Activated CD4-positive, alpha-beta T cell treated with anti-CD3 and anti-CD28 coated beads, Interleukin-2, amount 50 U/mL, for 4 hours (primary cell): ENCODE measurements around the gene C21orf58.

Source experiments
- DNase-seq, 2 experiments: peaks; one replicate each; pipeline ENCODE4 v3.0.0-alpha.2; 2020

C21orf58 gene

DNA sequence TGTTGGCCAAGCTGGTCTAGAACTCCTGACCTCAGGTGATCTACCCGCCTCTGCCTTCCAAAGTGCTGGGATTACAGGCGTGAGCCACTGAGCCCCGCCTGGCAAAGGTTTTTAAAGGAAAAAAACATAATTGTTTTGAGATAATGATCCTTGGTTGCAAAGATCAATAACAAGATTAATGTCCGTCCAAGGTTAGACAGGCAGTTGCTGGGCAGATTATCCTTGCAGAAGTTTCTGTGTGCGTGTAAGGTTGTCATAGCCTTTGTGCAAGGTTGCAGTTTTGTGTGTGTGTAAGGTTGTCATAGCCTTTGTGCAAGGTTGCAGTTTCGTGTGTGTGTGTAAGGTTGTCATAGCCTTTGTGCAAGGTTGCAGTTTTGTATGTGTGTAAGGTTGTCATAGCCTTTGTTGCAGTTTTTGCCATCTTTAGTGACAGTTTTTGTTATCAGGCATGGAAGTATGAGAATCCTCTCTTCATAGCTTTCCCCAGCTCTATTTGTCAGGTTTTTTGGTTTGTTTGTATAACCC is 34.0 kb downstream of the C21orf58 start:
- DNase-seq = no peak

DNA sequence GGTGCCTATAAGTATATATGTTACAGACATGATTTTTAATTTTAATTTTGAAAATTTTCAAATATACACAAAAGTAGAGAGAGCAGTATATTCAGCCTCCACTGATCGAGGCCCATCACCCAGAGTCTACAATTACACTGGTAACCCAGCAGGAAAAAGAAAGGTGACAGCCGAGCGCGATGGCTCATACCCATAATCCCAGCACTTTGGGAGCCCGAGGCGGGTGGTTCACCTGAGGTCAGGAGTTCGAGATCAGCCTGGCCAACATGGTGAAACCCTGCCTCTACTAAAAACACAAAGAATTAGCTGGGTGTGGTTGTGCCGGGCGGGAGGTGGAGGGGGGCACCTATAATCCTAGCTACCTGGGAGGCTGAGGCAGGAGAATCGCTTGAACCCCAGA is 36.1 kb downstream of the C21orf58 start:
- DNase-seq = no peak

DNA sequence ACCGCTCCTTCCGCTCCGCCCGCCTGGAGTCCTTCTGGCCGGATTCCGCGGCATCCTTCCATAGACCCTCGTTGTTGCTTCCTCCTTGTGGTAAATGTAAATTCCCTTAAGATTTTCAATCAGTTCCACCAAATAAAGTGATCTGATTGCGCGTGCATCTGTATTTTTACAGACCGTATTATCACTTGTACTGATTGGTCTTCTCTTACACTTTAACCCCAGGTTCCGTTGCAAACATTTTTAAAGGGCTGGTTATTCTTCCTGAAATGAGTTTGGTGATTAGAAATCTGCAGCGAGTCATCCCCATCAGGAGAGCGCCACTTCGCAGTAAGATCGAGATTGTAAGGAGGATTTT is 37.0 kb downstream of the C21orf58 start:
- DNase-seq = no peak

DNA sequence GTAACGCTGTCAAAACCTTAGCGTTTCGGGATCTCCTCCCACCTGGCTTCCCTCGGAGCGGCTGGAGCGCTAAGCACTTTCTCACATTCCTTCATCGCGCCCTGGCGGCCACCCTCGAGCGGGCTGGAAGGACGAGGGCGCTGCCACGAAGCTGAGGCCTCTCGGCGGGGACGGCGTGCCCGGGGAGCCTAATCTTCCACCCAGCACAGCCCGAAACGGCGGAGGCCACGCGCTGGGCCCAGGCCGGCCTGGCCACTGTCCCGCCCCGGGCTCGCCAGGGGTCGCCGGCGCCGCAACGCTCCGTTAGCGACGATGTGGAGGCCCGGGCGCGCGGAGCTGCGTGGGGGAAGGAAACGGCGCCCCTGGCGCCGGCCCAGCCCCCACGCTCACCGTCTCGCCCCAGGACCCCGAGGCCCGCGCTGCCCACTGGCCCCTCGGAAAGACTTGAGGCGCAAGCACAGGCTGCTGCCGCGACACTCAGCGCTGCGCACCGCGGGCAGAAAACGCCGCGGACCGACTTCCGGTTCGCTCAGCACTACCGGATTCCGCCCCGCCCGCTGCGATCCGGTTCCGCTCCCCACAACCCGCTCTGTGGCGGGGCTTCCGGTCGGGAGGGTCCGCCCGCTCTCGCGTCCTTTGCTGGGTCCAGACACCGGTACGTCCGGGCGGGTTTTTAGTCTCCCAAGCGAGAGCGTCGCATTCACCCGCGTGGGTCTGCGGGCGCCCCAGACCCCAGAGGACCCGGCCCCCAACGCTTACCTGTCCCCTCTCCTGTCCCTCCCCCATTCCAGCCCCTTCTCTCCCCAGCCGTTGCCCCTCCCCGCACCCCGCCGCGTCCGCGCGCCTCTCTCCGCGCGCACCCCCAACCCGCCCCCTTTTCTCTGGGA is 37.7 kb downstream of the C21orf58 start, which contains the start of gene YBEY:
TSS of gene YBEY (plus strand) at position 582 of the 887 bp plus-strand sequence. CDS start 572 bp downstream, outside the sequence.
- peak; percentile 77 to 78 for DNase-seq

DNA sequence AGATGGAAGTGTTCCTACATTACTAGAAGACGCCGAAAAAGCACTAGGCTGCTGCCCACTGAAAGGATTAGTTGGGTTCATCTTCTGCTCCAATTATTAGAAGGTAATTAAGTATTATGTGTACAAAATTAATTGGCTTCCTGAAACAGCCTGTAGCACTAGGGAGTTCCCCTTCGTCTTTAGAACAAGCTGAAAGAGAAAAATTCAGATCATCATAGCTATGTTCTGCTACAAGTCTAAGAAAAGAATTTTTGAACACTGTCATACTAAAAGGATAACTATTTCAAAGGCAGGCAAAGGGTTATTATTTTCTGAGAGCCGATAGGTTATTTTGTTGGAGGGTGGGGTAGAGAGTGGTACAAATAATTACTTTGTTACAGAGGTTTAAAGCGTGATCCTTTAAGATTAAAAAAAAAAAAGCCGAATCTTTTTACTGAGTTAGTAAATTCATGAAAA is 38.4 kb downstream of the C21orf58 start, which contains the start of gene MCM3AP:
TSS of gene MCM3AP (minus strand) at position 406 of the 456 bp plus-strand sequence. CDS start at position 81, 325 bp downstream.
- no peak for DNase-seq

DNA sequence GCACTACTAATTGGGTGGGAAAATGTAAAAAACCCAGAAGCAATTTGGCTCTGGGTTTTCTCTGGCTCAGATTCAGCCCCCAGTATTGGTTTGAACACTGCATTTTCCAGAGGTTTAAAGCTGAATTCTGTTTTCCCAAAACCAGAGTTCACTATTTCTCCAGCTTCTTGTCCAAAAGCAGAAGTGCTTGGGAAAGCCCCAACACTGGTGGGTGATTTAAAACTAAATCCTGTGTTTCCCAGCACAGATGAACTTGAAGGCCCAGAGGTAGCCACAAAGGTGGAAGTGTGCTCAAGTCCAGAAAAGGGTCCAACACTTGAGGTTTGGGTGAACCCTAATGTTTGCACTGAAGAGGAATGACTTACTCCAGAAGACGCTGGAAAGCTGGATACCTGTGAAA is 38.9 kb downstream of the C21orf58 start:
- DNase-seq = no peak

DNA sequence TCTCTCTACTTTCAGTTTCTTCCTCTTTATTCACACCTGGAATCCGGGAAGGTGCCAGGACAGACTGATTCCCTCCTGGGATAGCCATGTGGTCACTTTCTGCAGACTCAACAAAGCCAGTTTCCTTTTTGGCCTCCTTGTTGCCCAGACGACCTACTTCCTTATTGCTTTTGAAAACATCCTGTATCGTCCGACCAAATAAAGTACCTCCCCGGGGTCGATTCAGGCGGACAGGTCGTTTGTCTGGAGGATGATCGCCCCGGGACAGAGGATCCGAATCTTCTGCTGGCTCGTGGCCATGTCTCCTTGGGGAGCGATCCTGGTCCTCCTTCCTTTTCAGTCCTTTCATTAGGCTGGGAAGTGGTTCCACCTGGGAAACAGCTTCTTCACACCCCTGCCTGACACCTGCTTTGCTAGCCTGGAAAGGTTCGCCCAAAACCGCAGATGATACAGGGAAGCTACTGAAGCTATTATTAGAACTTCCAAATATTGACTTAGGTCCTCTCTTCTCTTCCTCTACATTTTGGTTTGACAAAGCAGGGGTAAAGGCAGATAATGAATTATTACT is 39.5 kb downstream of the C21orf58 start:
- DNase-seq = no peak

DNA sequence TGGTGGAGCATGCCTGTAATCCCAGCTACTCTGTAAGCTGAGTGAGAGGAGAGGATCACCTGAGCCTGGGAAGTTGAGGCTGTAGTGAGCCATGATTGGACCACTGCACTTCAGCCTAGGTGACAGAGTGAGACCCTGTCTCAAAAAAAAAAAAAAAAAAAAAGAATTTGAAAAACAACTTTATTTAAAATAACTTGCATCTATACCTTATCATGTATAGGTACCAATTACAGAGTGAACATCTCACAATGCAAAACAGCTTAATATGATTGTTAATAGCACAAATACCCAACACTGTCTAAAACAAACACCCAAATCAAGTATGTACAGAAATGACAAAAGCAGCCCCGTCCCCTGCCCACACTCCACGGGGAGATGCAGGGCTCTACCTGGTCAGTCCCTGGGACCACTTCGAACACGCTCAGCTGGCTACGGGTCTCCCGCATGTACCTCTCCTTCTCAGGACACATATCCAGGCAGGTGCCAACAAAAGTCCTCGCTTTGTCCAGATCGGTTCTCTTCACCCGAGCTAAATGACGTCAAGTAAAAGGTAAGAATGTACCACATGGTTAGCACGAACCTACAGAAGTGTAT is 48.8 kb downstream of the C21orf58 start:
- DNase-seq = no peak

DNA sequence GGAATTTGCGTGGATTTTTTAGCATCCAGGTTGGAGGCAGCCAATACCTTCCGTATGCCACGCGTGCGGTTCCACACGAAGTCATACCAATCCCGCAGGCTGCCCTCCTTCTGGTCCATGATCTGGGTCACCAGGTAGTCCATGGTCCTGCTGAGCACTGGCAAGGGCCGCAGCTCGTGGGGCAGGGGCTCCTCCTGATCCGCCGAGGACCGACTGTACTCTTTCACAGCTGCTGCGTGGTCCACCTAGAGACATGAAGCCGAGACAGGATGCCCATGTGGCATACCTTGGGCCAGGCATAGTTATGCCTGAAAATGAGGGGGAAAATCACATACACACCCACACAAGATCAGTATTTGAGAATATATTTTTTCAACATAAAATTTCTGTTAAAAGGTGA is 50.3 kb downstream of the C21orf58 start:
- no peak for DNase-seq

DNA sequence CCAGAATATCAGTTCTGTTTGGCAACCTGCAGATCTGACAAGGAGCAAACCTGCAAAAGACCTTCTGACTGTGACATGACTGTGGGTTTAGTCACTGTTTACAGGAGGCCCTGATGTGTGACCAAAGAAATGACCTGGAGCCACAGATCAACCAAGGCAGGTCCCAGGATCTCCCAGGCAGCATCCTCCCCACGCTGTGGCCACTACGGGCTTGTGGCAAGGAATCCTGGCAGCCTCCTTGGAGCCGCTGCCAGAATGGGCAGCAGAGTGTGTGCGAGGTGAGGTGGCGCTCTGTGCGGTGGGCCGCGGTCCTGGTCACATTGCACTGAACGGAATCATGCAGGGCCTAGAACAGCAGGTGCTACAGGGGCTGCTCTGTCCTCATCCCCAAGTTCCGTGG is 54.2 kb downstream of the C21orf58 start:
- no peak for DNase-seq

DNA sequence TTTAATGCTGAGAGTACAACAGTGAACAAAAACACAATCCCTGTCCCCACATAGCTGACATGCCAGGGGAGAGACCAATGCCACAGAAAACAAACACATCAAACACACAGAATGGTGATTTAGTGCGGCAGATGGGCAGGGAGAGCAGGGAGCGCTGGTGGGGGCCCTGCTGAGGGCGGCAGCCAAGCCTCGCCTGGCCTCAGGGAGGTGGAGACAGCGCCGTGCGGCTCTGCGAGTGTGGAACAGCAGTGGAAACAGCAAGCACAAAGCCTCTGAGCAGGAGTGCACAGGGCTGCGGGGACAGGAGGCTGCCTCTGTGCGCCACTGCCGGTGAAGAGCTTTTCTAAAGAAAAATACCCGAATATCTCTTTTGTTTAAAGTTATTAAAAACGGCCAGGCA is 55.3 kb downstream of the C21orf58 start:
- no peak for DNase-seq

DNA sequence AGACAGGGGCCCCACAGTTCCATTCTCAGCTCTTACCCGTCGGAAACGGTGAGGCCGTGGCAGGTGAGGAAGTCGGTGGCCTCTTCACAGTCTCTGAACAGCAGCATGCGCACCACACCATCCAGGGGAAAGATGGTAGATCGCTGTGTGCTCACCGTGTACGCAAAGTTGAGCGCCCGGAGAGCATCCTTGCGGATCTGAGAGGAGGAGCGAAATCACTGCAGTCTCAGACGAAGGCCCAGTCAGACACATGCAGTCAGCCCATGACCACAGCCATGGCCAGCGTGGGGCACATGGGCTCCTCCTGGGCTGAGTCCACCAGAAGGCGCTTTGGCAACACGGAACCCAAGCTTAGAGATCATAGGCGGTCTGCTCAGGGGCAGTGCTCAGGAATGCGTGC is 56.7 kb downstream of the C21orf58 start:
- no peak for DNase-seq

DNA sequence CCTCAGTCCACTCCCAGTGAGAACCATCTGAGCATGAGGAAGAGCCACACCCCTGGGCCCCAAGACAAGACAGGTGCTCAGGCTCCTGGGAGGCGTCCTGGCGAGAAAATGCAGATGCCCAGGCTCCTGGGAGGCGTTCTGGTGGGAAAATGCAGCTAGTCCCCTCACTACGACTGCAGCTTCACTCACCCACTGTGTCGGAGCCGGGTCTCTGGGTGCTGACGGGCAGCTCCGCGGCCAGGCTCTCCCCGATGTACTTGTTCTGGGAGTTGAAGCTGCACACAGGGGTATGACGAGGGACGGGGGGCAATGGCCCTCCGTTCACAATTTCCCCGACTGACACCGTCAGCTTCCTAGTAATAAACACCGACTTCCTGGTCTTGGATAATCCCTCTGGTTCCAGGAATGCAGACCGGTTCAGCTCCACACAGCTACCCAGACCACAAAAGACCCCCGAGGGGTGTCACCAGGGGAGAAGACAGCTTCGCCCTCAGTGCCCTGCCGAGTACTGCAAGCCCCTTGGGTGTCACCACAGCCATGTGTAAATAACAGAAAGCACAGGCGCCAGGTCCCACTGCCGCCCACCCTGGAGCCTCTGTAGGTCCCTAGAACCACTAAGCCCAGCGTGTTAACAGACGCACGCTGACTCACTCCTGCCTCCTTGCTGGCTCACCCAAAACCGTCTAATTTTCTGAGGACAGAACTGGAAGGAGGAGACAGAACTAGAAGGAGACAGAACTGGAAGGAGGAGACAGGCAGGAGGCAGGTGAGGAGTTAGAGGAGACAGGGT is 57.7 kb downstream of the C21orf58 start:
- no peak for DNase-seq

DNA sequence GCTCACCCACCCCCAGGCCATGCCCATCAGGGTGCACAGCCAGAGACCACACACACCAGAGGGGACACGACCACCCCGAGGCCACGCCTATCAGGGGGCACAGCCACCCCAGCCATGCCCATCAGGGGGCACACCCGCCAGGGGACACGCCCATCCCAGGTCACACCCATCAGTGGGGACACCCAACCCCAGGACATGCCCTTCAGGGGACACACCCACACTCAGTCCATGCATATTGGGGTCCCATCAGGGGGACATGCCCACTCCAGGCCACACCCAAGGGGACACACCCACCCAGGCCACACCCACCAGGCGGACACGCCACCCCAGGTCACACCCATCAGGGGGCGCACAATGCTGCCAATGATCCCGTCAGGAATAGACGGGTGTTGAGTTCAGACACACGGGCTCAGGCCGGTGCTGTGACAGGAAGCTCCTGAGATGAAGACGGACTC is 59.0 kb downstream of the C21orf58 start:
- no peak for DNase-seq

DNA sequence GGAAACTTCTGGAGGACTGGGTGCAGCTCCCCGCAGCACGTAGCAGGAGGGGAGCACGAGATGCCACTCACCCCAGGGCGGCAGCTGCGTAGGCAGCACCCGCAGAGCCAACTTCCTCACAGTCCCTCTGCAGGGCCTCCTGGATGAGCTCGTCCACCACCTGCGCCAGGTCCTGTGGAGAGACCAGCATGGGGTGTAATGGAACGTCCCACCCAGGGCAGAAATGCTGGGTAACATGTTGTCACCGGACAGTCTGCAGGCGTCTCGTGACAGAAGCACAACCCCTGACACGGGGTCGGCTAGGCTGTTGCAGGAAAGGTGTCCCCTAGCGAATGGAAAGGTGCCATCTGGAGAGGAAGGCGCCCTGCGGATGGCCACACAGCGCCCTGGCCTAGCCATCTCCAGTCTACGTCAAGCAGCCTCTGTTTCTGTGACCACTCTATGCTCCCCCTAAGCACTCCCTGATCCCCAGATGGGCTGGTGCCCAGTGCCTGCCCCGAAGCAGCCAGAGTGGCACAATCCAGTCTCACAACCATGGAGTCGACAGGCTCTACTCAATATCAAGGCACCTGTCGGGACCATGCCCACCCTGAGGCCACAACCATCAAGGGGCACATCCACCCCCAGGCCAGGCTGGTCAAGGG is 59.5 kb downstream of the C21orf58 start:
- DNase-seq = no peak

DNA sequence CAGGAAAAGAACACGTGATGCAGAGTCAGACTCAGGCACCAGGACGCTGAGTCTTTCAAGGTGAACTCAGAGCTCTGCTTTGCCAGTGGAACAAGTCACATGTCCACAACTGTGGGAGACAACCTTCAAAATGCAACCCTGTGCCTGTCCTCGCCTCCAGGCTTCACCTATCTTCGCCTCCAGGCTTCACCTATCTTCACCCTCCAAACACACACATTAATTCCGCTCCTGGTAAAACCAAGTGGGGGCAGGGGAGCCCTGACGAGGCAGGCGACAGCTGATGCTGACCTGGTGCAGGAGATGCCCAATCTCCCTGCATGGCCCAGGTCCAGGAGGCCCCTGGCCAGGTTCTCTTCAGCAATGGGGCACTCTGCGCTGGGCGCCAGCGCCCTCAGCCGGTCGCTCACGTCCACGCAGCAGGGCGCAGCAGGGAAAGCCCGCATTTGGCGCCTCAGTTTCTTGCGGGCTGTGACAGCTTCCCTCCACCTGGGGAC is 67.1 kb downstream of the C21orf58 start:
- no peak for DNase-seq

DNA sequence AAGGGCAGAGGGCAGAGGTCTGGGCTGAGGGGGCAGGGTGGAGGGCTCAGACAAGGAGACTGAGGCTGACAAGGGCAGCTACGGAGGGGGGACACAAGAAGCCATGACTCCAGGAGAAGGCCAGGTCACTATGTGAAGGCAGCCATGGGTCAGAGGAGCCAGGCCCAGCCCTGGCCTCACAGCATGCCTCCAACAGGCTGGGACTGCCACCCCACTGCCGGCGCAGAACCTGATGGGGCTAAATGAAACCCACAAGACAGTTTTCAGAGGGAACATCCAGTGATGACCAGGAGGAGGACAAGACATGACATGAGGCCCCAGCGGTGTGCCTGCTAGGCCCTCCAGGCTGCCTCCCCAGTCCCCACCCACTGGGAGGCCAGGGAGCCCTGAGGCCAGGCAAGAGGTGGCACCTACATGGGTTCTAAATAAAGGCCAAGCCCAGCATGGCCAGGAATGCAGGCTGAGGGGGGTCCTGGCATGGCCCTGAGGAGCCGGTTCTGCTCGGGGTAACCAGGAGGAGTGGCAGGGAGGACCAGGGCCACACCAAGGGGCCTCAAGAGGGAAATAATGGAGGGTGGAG is 67.8 kb downstream of the C21orf58 start:
- no peak for DNase-seq

DNA sequence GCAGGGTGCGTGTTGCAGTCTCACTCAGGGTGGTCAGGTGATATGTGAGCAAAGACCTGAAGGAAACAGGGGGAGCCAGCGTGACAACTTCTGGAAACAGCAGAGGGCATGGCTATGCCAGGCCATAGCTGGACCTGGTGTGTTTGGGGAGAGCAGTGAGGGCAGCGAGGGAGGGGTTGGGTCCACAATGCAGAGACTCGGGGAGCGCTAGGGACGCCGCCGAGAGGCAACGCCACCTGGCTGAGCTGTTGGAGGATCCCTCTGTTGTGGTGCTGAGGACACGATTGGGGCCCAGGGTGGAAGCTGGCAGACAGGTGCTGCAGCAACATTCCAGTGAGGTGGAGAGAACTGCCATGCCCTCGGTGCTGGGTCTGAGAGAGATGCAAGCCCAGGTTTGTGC is 68.5 kb downstream of the C21orf58 start:
- no peak for DNase-seq

DNA sequence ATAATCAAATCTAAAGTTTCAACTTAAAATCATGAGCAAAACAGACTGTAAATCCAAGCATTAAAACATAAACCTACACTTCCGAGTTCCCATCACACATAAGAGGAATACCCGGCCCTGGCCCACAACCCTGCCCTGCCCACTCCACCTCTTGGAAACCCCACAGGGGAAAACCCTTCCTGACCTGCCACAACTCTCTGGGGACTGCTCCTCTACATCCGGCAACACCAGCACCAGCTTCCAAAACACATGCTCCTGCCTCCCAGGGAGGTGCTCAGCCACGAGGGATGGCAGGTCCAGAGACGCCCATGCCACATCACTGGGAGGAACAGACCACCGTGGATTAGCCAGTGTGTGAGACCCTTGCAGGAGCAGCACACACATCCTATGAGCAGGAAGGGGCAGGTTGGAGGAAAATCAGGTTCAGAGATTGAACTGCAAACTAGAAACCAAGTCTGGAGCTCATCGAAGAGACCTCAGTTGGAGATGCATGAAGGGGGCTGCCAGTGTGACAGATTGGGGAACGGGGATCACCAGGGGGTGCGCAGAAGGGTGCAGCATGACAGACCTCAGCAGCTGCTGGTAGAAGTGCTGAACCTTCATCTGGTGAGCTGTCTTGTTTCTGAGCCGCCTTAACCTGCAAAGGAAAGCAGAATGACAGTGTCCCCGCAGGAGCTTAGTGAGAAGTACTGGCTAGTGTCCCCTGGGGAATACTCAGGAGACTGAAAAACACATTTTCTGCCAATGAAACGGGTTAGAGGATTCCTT is 69.3 kb downstream of the C21orf58 start:
- no peak for DNase-seq

DNA sequence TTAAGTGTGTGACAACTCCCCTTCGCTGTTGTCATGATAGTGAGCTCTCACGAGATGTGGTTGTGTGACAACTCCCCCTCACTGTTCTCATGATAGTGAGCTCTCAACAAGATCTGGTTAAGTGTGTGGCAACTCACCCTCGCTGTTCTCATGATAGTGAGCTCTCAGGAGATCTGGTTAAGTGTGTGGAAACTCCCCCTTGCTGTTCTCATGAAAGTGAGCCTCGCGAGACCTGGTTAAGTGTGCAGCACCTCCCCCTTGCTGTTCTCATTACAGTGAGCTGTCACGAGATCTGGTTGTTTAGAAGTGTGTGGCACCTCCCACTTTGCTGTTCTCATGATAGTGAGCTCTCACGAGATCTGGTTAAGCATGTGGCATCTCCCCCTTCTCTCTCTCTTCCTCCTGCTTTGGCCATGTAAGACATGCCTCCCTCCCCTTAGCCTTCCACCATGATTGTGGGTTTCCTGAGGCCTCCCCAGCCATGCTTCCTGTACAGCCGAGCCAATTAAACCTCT is 70.0 kb downstream of the C21orf58 start:
- peak; percentile 8 to 19 for DNase-seq

DNA sequence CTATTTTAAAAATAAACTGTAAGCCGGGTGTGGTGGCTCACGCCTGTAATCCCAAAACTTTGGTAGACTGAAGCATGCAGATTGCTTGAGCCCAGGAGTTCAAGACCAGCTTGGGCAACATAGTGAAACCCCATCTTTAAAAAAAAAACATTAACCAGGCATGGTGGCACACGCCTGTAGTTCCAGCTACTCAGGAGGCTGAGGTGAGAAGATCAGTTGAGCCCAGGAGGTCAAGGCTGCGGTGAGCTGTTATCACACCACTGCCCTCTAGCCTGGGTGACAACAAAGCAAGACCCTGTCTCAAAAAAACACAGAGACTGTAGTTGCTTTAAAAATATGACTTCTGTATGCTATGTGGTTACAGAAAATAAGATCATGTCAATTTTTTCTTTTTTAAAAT is 70.8 kb downstream of the C21orf58 start:
- no peak for DNase-seq
